ENCODE data around the gene REXO4.
"Not testable (repeated sequence)": the region's sequence is repeated elsewhere in the genome, so short reads cannot be mapped to it uniquely, and the experiment has no call there.

Gene REXO4

GRCh38 chr9:133391449-133391848 lies 26.4 kb downstream of the REXO4 start:
- not testable (repeated sequence) for H3K9ac ChIP-seq (ENCODE audit: low read length); H3K36me3 ChIP-seq (ENCODE audit: control insufficient read depth, insufficient read depth, low read length); H3K9me3 ChIP-seq (ENCODE audit: control insufficient read depth, low read length); H3K4me1 ChIP-seq (ENCODE audit: control insufficient read depth, insufficient read depth, low read length); H3K4me3 ChIP-seq (ENCODE audit: low read length)
- H3K27me3 ChIP-seq (ENCODE audit: control insufficient read depth, insufficient read depth, low read length), result peaks cover 28% of the 10 kb centered on the region

- H3K4me3 ChIP-seq (ENCODE audit: low read length), result no peak overlapping the region
- peaks cover 26% of the 10 kb centered on the region for H3K27me3 ChIP-seq (ENCODE audit: control insufficient read depth, insufficient read depth, low read length)
- no peak overlapping the region for H3K9ac ChIP-seq (ENCODE audit: low read length)
- no peaks in the 10 kb centered on the region for H3K36me3 ChIP-seq (ENCODE audit: control insufficient read depth, insufficient read depth, low read length)
- H3K9me3 ChIP-seq (ENCODE audit: control insufficient read depth, low read length), result no peaks in the 10 kb centered on the region
- H3K4me1 ChIP-seq (ENCODE audit: control insufficient read depth, insufficient read depth, low read length), result no peaks in the 10 kb centered on the region
Observed at GRCh38 chr9:133390713-133391112, 27.1 kb downstream of the REXO4 start.

DNA sequence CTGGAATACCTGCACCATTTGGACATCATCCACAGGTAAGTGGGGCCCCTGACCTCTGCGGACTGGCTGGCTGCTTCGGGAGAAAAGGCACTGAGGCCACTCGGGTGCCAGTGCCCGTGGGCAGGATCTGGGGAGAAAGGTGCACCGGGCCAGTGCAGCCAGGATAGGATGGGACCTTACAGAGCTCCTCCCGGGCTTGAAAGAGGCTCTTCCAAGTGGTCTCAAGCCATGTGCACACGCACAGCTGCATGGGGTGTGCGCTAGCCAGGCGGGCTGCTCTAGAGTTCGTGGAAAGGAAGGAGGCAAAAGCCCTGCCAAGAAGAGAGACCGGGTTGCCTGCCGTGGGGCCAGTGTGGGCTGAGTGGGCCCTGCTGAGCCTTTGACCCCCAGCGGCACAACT lies 28.2 kb downstream of the REXO4 start:
- Histone ChIP-seq H3K9me3 (ENCODE audit: control insufficient read depth, low read length) (no peaks in the 10 kb centered on the region), H3K9ac (ENCODE audit: low read length) (no peak overlapping the region), H3K4me3 (ENCODE audit: low read length) (no peak overlapping the region), H3K36me3 (ENCODE audit: control insufficient read depth, insufficient read depth, low read length) (no peaks in the 10 kb centered on the region), H3K27me3 (ENCODE audit: control insufficient read depth, insufficient read depth, low read length) (peaks cover 15% of the 10 kb centered on the region), H3K4me1 (ENCODE audit: control insufficient read depth, insufficient read depth, low read length) (no peaks in the 10 kb centered on the region)

DNA sequence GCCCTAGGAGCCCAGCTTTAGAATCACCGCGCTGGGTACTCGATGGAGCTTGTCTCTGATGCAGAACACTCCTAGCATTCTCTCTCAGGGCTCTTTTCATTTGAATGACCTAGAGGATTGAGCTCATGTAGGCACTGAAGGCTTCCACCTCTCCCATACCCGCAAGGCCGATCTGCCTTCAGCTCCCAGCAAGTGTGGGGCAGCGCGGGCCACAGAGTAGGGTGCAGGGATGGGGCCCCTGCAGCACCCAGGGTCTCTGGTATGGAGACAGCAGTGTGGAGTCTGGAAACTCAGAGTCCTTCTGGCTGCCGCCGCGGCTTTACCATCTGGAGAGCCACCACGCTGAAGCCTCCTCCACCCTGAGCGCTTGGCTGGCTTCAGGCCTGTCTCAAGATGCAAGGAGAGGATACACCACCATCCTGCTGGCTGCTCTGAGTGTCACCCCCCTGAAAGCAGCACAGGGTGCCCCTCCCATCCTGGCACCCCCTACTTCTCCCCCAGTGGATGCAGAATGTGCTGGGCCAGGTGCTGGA lies 28.7 kb downstream of the REXO4 start:
- Histone ChIP-seq H3K27me3 (ENCODE audit: control insufficient read depth, insufficient read depth, low read length) (peaks cover 11% of the 10 kb centered on the region), H3K4me3 (ENCODE audit: low read length) (no peak overlapping the region), H3K9me3 (ENCODE audit: control insufficient read depth, low read length) (no peaks in the 10 kb centered on the region), H3K9ac (ENCODE audit: low read length) (no peak overlapping the region), H3K36me3 (ENCODE audit: control insufficient read depth, insufficient read depth, low read length) (no peaks in the 10 kb centered on the region), H3K4me1 (ENCODE audit: control insufficient read depth, insufficient read depth, low read length) (no peaks in the 10 kb centered on the region)

DNA sequence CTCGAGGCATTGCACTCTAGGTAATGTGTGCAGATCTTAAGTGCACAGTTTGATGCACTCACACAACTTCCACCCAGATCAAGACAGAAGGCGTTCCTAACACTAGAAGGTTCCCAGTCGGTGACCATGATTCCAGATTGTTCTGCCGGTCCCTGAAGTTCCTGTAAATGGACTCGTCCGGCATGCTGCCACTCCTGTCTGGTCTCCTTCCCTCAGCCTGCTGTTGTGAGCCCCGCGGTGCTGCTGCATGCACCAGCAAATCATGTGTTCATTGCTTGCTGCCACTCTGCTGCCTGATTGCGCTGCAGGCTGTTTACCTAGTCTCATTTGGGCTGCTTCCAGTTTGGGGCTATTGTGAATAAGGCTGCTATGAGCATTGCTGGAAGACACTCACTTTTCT lies 30.1 kb downstream of the REXO4 start:
- no peak overlapping the region for H3K9ac ChIP-seq (ENCODE audit: low read length)
- H3K9me3 ChIP-seq (ENCODE audit: control insufficient read depth, low read length), result no peaks in the 10 kb centered on the region
- no peaks in the 10 kb centered on the region for H3K4me1 ChIP-seq (ENCODE audit: control insufficient read depth, insufficient read depth, low read length)
- no peaks in the 10 kb centered on the region for H3K36me3 ChIP-seq (ENCODE audit: control insufficient read depth, insufficient read depth, low read length)
- H3K27me3 ChIP-seq (ENCODE audit: control insufficient read depth, insufficient read depth, low read length), result peaks cover 5% of the 10 kb centered on the region
- no peak overlapping the region for H3K4me3 ChIP-seq (ENCODE audit: low read length)

DNA sequence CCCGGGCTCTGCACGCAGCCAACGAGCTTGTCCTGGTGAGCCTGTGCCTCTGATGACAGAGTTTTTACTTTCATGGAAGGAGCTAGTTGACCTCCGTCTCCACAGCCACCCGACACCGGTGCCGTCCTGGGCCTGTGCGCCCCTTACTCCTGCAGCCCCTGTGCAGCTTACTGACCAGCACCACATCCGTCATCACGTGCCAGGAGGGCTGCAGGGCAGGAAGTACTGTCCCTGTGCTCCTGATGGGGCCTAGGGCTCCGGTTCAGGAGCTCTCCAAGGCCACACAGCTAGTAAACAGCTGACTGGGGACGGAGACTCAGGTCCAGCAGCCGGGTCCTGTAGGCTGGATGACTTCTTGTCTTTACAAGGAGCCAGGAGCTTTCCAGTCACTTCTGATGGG lies 31.5 kb downstream of the REXO4 start:
- H3K9ac ChIP-seq (ENCODE audit: low read length), result no peak overlapping the region
- peaks cover 5% of the 10 kb centered on the region for H3K27me3 ChIP-seq (ENCODE audit: control insufficient read depth, insufficient read depth, low read length)
- H3K4me3 ChIP-seq (ENCODE audit: low read length), result no peak overlapping the region

DNA sequence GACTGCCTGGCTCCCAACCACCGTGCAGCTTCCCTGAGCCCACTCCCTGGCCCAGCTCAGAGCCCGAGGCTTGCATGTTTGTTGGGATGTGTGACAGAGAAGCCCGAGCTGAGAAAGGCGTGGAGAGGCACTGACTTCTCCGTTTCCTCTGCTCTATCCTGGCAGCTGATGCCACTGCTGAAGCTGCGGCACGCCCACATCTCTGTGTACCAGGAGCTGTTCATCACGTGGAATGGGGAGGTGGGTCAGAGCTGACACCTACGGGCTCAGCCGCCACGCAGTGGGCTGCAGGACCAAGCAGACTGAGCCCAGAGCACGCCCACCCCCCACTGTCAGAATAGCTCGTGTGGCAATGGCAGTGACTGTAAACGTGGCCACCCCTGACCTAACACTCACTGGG lies 32.4 kb downstream of the REXO4 start:
- Histone ChIP-seq H3K9me3 (ENCODE audit: control insufficient read depth, low read length) (no peaks in the 10 kb centered on the region), H3K36me3 (ENCODE audit: control insufficient read depth, insufficient read depth, low read length) (no peaks in the 10 kb centered on the region), H3K4me1 (ENCODE audit: control insufficient read depth, insufficient read depth, low read length) (no peaks in the 10 kb centered on the region), H3K27me3 (ENCODE audit: control insufficient read depth, insufficient read depth, low read length) (peaks cover 1% of the 10 kb centered on the region), H3K9ac (ENCODE audit: low read length) (no peak overlapping the region), H3K4me3 (ENCODE audit: low read length) (no peak overlapping the region)

More for the DNA sequence above, 31.5 kb downstream of the REXO4 start:
- Histone ChIP-seq H3K36me3 (ENCODE audit: control insufficient read depth, insufficient read depth, low read length) (no peaks in the 10 kb centered on the region), H3K4me1 (ENCODE audit: control insufficient read depth, insufficient read depth, low read length) (no peaks in the 10 kb centered on the region), H3K9me3 (ENCODE audit: control insufficient read depth, low read length) (no peaks in the 10 kb centered on the region)

DNA sequence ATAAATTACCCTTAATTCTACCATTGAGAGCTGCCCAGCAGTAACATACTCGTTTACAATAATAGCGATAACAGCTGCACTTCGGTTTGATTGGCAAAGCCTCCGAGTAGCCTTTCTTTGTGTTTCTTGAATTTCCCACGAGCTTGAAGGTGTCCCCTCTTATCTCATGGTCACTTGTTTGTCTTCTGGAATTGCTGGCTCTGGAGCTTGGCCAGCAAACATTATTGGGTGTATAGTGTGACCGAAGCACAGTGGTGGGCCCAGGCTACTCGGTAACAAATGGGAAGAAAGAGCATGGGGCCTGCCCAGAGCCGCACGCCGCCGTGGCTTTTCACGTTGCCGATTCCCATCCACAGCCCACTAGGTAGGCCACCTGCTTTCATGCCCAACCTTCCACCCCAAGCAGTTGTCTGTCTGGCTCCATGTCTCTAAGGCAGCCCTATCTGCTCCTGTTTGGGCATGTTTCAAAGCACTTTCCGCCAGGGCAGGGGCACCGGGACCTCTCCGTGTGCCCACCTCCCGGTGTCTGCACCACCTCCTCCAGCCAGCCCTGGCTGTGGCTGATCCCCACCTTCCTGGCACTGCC lies 33.0 kb downstream of the REXO4 start:
- Histone ChIP-seq H3K36me3 (ENCODE audit: control insufficient read depth, insufficient read depth, low read length) (no peaks in the 10 kb centered on the region), H3K27me3 (ENCODE audit: control insufficient read depth, insufficient read depth, low read length) (no peaks in the 10 kb centered on the region), H3K9ac (ENCODE audit: low read length) (no peak overlapping the region), H3K4me3 (ENCODE audit: low read length) (no peak overlapping the region), H3K9me3 (ENCODE audit: control insufficient read depth, low read length) (no peaks in the 10 kb centered on the region), H3K4me1 (ENCODE audit: control insufficient read depth, insufficient read depth, low read length) (no peaks in the 10 kb centered on the region)

- no peak overlapping the region for H3K4me3 ChIP-seq (ENCODE audit: low read length)
- no peaks in the 10 kb centered on the region for H3K9me3 ChIP-seq (ENCODE audit: control insufficient read depth, low read length)
- H3K36me3 ChIP-seq (ENCODE audit: control insufficient read depth, insufficient read depth, low read length), result no peaks in the 10 kb centered on the region
- peaks cover 5% of the 10 kb centered on the region for H3K4me1 ChIP-seq (ENCODE audit: control insufficient read depth, insufficient read depth, low read length)
- H3K27me3 ChIP-seq (ENCODE audit: control insufficient read depth, insufficient read depth, low read length), result no peaks in the 10 kb centered on the region
- H3K9ac ChIP-seq (ENCODE audit: low read length), result no peak overlapping the region
Observed at GRCh38 chr9:133383438-133383837, 34.4 kb downstream of the REXO4 start.

DNA sequence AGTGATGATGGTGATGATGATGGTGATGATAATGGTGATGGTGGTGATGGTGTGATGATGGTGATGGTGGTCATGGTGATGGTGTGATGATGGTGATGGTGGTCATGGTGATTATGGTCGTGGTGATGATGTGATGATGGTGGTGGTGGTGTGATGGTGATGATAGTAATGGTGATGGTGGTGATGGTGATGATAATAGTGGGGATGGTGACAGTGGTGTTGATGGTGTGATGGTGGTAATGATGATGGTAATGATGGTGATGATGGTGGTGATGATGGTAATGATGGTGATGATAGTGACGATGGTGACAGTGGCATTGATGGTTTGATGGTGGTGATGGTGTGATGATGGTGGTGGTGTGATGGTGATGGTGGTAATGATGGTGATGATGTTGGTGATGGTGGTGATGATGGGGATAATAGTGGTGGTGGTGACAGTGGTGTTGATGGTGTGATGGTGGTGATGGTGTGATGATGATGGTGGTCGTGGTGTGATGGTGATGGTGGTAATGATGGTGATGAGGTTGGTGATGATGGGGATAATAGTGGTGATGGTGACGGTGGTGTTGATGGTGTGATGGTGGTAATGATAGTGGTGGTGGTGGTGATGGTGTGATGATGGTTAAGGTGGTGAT lies 35.2 kb downstream of the REXO4 start:
- Histone ChIP-seq H3K9me3 (ENCODE audit: control insufficient read depth, low read length) (no peaks in the 10 kb centered on the region), H3K27me3 (ENCODE audit: control insufficient read depth, insufficient read depth, low read length) (no peaks in the 10 kb centered on the region), H3K36me3 (ENCODE audit: control insufficient read depth, insufficient read depth, low read length) (no peaks in the 10 kb centered on the region), H3K4me1 (ENCODE audit: control insufficient read depth, insufficient read depth, low read length) (peaks cover 13% of the 10 kb centered on the region), H3K9ac (ENCODE audit: low read length) (no peak overlapping the region), H3K4me3 (ENCODE audit: low read length) (no peak overlapping the region)

DNA sequence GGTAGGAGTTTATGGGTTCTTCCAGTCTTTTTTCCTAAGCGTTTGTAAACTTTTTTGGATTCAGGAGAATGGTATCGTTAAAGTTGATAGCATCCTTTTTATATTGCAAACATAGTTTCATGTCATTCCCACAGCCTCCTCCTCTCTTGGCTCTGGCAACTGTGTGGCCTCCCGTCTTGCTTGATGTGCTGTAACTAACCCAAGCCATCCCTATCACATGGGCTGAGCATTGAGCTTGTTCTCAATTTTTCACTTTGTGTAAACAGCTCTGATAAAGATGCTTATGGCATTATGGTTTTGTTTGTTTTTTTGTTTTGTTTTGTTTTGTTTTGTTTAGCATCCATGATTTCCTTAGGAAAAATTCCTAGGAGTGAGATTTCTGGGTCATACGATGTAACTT lies 37.1 kb downstream of the REXO4 start:
- Histone ChIP-seq H3K9ac (ENCODE audit: low read length) (no peak overlapping the region), H3K4me3 (ENCODE audit: low read length) (no peak overlapping the region), H3K4me1 (ENCODE audit: control insufficient read depth, insufficient read depth, low read length) (peaks cover 18% of the 10 kb centered on the region), H3K36me3 (ENCODE audit: control insufficient read depth, insufficient read depth, low read length) (no peaks in the 10 kb centered on the region), H3K9me3 (ENCODE audit: control insufficient read depth, low read length) (no peaks in the 10 kb centered on the region), H3K27me3 (ENCODE audit: control insufficient read depth, insufficient read depth, low read length) (no peaks in the 10 kb centered on the region)

GRCh38 chr9:133379153-133380086 lies 38.4 kb downstream of the REXO4 start:
- no peaks in the 10 kb centered on the region for H3K36me3 ChIP-seq (ENCODE audit: control insufficient read depth, insufficient read depth, low read length)
- H3K4me3 ChIP-seq (ENCODE audit: low read length), result no peak overlapping the region
- peaks cover 18% of the 10 kb centered on the region for H3K4me1 ChIP-seq (ENCODE audit: control insufficient read depth, insufficient read depth, low read length)
- H3K9me3 ChIP-seq (ENCODE audit: control insufficient read depth, low read length), result no peaks in the 10 kb centered on the region
- H3K27me3 ChIP-seq (ENCODE audit: control insufficient read depth, insufficient read depth, low read length), result no peaks in the 10 kb centered on the region
- H3K9ac ChIP-seq (ENCODE audit: low read length), result no peak overlapping the region
